GM10266 (cell line): ENCODE data around the gene TRIP6.

ENCODE experiments used
- DNase-seq: peaks from one replicate; pipeline ENCODE4 v3.0.0; 2012; ENCODE audit errors: extremely low spot score
- TF ChIP-seq, protein P1 (sequence below): IDR thresholded peaks from 2 replicates; pipeline ENCODE4 v1.5.1; 2012; ENCODE audit warnings: mild to moderate bottlenecking, low read depth; ENCODE audit not compliant: control insufficient read depth, insufficient read depth; ENCODE audit errors: missing control alignments

The TRIP6 gene

DNA sequence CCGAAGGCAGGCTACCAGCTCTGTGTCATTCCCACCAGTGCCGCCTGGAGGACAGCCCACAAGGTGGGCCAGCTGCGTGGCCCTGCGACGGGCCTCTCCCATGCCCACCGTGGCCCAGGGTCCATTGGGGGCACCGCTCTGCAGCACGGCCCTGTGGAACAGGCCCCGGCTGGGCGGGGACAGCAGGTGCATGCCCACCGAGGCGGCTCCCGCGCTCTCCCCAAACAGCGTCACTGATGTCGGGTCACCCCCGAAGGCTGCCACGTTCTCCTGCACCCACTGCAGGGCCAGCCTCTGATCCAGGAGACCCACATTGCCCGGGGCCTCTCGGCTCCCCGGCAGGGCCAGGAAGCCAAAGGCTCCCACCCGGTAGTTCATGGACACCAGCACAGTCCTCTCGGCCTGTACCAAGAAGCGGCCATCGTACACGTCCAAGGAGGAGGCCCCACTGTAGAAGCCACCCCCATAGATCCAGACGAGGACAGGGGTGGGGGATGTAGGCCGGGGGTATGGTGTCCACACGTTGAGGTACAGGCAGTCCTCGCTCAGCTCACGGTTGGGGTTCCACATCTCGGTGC lies 26.2 kb downstream of the TRIP6 start:
- peak; percentile 5 for DNase-seq

DNA sequence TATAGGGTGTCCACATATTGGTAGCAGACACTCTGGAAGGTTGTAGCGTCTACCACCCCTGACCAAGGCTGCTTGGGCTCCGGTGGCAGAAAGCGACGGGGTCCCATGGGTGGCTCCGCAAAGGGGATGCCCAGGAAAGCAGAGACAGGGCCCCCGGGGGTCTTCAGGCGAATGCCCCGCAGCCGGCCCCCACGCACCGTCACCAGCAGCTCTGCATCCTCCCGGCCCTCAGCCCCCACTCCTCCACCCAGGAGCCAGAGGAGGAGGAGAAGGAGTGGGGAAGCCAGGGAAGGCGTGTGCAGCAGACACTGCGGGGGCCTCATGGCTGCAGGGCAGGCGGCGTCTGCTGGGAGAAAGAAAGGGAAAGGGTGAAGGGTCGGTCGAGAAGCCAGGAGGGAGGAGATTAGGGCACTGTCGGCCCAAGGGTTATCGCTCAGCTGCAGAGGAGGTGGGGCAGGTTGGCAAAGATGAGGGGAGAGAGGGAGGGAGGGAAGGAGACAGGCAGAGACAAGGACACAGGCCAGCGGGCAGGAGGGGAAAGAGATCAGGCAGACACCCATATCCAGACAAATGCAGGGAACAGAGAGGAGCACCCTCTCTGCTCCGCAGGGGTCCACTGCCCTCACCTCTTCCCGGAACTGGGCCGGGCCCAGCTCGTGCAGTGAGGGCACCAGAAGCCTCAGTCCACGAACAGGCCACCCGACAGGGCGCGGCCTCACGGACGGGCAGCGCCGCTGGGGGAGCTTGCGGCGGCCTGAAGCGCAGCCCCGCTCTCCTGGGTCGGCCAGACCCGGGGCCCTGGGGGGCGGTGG lies 26.9 kb downstream of the TRIP6 start:
- DNase-seq = peak; percentile 22
- TF ChIP-seq, protein P1, sequence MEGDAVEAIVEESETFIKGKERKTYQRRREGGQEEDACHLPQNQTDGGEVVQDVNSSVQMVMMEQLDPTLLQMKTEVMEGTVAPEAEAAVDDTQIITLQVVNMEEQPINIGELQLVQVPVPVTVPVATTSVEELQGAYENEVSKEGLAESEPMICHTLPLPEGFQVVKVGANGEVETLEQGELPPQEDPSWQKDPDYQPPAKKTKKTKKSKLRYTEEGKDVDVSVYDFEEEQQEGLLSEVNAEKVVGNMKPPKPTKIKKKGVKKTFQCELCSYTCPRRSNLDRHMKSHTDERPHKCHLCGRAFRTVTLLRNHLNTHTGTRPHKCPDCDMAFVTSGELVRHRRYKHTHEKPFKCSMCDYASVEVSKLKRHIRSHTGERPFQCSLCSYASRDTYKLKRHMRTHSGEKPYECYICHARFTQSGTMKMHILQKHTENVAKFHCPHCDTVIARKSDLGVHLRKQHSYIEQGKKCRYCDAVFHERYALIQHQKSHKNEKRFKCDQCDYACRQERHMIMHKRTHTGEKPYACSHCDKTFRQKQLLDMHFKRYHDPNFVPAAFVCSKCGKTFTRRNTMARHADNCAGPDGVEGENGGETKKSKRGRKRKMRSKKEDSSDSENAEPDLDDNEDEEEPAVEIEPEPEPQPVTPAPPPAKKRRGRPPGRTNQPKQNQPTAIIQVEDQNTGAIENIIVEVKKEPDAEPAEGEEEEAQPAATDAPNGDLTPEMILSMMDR = no peak

More for the DNA sequence above, 26.2 kb downstream of the TRIP6 start:
- TF ChIP-seq, protein P1 = no peak

DNA sequence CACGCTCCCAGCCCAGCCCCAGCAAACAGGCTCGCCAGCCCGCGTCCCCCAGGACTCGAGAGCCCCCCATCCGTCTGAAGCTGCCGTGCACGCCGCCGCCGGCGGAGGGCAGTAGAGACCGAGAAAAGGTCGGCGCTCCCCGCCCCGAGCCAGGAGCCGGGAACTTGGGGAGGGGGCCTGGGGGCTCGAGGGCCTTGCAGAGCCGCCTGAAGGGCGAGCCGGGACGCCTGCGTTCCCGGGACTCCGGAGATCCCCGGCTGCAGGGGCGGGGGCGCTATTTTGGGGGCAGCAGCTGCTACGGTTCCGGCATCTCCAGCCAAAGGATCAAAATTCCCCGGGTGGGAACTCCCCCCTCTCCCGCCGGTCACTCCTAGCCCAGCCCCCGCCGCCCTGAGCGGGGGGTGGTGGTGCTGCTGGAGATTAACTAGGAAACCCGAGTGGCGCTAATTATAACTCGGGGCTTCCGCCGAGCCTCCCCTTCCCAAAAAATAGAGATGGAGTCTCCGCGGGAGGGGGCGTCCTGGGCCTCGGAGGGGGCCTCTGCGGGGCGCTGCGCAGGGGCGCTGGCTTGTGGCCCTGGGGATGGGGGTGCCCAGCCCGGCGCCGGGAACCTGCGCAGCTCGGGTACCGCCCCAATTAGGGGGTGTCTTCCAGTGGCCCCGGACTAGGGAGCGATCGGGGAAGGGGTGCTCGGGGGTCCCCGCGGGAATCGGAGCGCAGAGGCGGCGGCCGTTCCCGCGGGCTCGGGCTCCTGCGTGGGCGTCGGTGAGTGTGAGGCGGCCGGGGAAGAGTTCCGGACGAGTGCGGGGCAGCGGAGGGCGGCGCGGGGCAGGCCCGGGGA lies 27.9 kb downstream of the TRIP6 start:
- TF ChIP-seq, protein P1 = peak; percentile 92
- DNase-seq = peak; percentile 84

DNA sequence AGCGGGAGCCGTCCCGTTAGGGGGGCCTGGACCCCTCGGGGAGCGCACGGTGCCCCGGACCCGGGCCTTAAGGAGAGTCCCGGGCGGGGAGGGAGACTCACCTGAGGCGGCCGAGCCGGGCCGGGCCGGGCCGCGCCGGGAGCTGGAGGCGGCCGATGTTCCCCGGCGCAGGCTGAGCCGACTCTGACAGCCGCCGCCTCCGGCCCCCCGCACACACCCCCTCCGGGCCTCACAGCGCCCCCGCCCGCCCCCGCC lies 28.4 kb downstream of the TRIP6 start, which contains the start of gene ACHE:
Gene ACHE (minus strand): TSS at position 188 of the 255 bp plus-strand sequence. CDS start 1,656 bp downstream, outside the sequence.
- TF ChIP-seq, protein P1 = no peak
- peak; percentile 60 for DNase-seq

DNA sequence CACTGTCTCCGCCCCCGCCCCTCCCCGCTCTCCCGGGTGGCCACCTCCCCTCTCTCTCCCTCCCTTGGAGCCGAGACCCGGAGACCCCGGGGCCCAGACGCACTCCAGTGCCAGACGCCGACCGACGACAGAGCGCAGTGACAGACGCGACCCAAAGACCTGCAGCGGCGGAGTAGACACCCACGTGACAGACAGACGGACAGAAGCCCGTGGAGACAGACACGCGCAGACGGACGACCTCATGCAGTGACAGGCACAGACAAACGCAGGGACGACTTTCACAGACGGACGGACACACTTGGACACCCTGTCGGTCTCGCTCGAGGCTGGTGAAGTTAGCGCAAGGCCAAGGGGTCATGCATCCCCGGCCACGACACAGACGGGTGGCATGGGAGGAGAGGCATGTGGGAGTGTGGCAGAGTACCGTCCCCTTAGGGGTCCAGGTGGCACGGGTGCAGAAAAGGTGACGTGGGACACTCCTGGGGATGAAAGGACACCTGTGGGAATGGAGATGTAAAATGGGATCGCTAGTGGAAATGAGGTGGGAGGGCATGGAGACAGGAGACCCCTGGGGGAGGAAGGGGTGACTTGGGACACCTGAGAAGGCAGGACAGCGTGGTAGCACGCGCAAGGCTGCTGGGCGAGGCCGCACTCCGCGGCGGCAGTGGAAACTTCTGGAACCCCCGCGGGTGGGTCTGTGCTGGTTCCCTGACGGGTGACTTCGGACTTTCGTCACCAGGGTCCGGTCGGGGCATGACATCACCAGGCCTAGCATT lies 29.0 kb downstream of the TRIP6 start:
- TF ChIP-seq, protein P1 = no peak
- DNase-seq = peak; percentile 71

DNA sequence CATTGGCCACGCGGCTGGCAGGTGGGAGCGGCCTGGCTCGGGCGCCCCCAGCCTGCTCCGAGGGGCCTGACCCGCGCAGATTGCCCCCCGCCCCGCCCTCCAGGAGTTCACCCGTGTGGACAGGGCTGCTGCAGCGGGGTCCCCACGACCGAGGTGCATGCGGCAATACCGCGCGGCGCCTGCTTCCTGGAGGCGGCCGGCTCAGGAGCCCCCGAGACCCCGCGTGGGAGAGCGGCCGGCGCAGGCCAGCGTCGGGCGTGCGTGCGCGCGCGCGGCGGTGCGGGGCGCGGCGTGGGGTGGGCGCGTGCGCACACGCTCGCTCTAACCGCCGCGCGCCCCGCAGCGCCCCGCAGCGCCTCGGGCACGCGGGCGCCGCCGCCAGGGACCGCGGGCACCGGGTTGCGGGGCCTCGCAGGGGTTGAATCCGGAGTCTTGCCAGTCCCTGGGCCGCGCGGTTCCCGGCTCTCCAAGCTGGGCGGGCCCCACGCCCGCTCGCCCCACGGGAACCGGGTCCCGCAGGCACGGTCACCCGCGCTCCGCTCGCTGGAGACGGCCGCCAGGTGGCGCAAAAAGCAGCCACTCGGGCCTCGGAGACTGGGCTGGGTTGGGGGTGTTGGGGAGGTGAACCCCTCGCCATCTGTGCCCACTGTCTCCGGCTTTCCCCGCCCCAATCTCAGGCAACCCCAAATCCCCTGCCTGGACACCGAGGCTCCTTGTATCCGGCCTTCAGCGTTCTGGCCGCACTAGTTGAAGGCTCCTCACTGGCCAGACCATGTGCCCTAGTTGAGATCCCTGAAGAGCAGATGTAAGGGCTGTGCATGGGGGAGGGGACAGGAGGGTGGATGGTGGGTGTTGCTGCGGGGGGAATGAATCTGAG lies 29.8 kb downstream of the TRIP6 start:
- DNase-seq = peak; percentile 73
- TF ChIP-seq, protein P1 = peak; percentile 79
